ENCODE results near the gene ITPRIP. TPM values are rescaled to one million over a fixed set of nuclear protein-coding genes. Genes with fewer than 3 reads are reported as not detected.

The ITPRIP gene
- polyA plus RNA-seq, 4 donors = 10.0 to 13.7 (median 11.3) TPM

Other genes with a start within 250 kb of the ITPRIP start
- 10 to 100 TPM; 10.8 to 13.3 (median 11.9) TPM for gene SFR1, start 216.3 kb downstream of the ITPRIP start, polyA plus RNA-seq (ENCODE audit: insufficient read length in 4 of 4)
- 10 to 100 TPM; 13.8 to 20.5 (median 14.3) TPM for gene CFAP43, start 106.1 kb downstream of the ITPRIP start, polyA plus RNA-seq (ENCODE audit: insufficient read length in 4 of 4)
- gene GSTO1, start 83.6 kb downstream of the ITPRIP start, polyA plus RNA-seq (ENCODE audit: insufficient read length in 4 of 4) = 100 to 1,000 TPM in 2 of 4 donors, 10 to 100 TPM in 2; 93.7 to 108 (median 99.5) TPM
- gene GSTO2, start 69.3 kb downstream of the ITPRIP start, polyA plus RNA-seq (ENCODE audit: insufficient read length in 4 of 4) = 10 to 100 TPM; 27.9 to 34.1 (median 31.4) TPM
- under 1 TPM; 0.35 to 0.49 (median 0.43) TPM for gene CFAP58, start 15.4 kb upstream of the ITPRIP start, polyA plus RNA-seq (ENCODE audit: insufficient read length in 4 of 4)

Data from right renal pelvis (tissue), 4 donors.